ENCODE measurements around the gene KNDC1.

DNA sequence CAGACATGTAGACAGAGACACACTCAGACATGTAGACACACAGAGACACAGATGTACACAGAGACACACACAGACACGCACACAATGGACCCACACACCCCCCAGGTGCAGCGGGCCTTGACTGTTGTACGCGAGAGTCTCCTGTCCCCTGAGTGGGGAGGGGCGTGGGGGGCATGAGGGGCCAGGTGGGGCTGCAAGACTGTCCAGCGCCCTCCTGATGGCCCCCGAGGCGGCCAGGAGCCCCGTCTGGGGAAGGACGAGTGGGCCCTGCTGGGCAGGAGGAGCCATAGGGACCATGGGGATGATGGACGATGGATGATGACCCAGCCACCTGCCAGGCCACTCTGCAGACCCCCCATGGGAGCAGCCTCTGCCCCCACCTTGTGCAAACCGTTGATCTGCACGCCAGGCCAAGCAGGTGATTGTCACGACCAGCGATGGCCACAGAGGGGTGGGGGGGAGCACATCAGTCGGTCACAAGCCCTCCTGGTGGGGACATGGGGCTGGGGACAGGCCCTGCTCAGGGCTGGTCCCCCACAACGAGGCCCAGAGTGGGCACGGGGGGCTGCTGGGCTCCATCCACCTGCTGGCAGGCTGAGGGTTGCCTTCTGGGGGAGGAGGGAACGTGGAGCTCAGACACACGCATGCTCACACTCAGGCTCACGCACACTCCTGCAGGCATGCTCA lies 89.2 kb downstream of the KNDC1 start:
- TF ChIP-seq, protein P1, sequence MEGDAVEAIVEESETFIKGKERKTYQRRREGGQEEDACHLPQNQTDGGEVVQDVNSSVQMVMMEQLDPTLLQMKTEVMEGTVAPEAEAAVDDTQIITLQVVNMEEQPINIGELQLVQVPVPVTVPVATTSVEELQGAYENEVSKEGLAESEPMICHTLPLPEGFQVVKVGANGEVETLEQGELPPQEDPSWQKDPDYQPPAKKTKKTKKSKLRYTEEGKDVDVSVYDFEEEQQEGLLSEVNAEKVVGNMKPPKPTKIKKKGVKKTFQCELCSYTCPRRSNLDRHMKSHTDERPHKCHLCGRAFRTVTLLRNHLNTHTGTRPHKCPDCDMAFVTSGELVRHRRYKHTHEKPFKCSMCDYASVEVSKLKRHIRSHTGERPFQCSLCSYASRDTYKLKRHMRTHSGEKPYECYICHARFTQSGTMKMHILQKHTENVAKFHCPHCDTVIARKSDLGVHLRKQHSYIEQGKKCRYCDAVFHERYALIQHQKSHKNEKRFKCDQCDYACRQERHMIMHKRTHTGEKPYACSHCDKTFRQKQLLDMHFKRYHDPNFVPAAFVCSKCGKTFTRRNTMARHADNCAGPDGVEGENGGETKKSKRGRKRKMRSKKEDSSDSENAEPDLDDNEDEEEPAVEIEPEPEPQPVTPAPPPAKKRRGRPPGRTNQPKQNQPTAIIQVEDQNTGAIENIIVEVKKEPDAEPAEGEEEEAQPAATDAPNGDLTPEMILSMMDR (IDR thresholded peaks at IDR 0.05; ENCODE audit: low read depth, low read length) = no peak
- TF ChIP-seq EZH2phosphoT487 (IDR thresholded peaks at IDR 0.05; ENCODE audit: low read depth) = no peak
